Activated T-helper 17 cell treated with anti-CD3 and anti-CD28 coated beads, Interleukin-2, amount 50 U/mL, for 72 hours (primary cell): ENCODE data around the gene SLCO4A1. TPM values are rescaled to one million over a fixed set of nuclear protein-coding genes. Genes with fewer than 3 reads are reported as not detected.
A peak's percentile ranks its signal among the peaks of the same experiment; 100 is the strongest.

Experiments
- ATAC-seq: fragments of 150-1000 bp; cut with Tn5 transposase; replicated peaks from 2 replicates; pipeline ENCODE4 v1.10.0; 2021; ENCODE audit warnings: mild to moderate bottlenecking, moderate library complexity
- H3K27ac Mint-ChIP-seq: one replicate; pipeline ENCODE4 v1.8.0; 2022; ENCODE audit warnings: mixed read lengths
- H3K27me3 Mint-ChIP-seq: one replicate; pipeline ENCODE4 v1.8.0; 2022; ENCODE audit warnings: mixed read lengths
- H3K36me3 Mint-ChIP-seq: one replicate; pipeline ENCODE4 v1.8.0; 2022; ENCODE audit warnings: low read depth, mild to moderate bottlenecking, mixed read lengths
- H3K4me1 Mint-ChIP-seq: one replicate; pipeline ENCODE4 v1.8.0; 2022; ENCODE audit warnings: mixed read lengths
- H3K4me3 Mint-ChIP-seq: one replicate; pipeline ENCODE4 v1.8.0; 2022; ENCODE audit warnings: mild to moderate bottlenecking, mixed read lengths
- H3K9me3 Mint-ChIP-seq: one replicate; pipeline ENCODE4 v1.8.0; 2022; ENCODE audit warnings: mixed read lengths
- total RNA-seq, 2 donors: library from RNA; stranded (reverse); gene quantifications; one replicate each; pipeline ENCODE4 v1.2.3, GENCODE V29; 2022

SLCO4A1 gene
- total RNA-seq, 2 donors from 2014 or later: 41.1 to 53.6 TPM

- ATAC-seq: no peak
These were observed 68.0 kb downstream of the SLCO4A1 start for GRCh38 chr20:62710221-62710885.

GRCh38 chr20:62710886-62711702, 68.8 kb downstream of the SLCO4A1 start:
- Mint-ChIP-seq H3K27me3 (peaks cover 11% of the 10 kb centered on the region), H3K4me1 (peaks cover 6% of the 10 kb centered on the region)

More at GRCh38 chr20:62710221-62710885, 68.0 kb downstream of the SLCO4A1 start:
- H3K27ac Mint-ChIP-seq: no peak overlapping the region
- H3K4me3 Mint-ChIP-seq: no peak overlapping the region
- no peaks in the 10 kb centered on the region for H3K9me3 Mint-ChIP-seq
- peaks cover 11% of the 10 kb centered on the region for H3K27me3 Mint-ChIP-seq
- H3K36me3 Mint-ChIP-seq: no peaks in the 10 kb centered on the region
- H3K4me1 Mint-ChIP-seq: peaks cover 4% of the 10 kb centered on the region

GRCh38 chr20:62711703-62712101, 69.4 kb downstream of the SLCO4A1 start:
- Mint-ChIP-seq H3K4me3 (no peak overlapping the region), H3K4me1 (peaks cover 12% of the 10 kb centered on the region), H3K36me3 (no peaks in the 10 kb centered on the region), H3K27ac (no peak overlapping the region), H3K27me3 (peaks cover 11% of the 10 kb centered on the region), H3K9me3 (no peaks in the 10 kb centered on the region)
- no peak for ATAC-seq

More at GRCh38 chr20:62710886-62711702, 68.8 kb downstream of the SLCO4A1 start:
- Mint-ChIP-seq H3K27ac (no peak overlapping the region), H3K4me3 (no peak overlapping the region), H3K36me3 (no peaks in the 10 kb centered on the region), H3K9me3 (no peaks in the 10 kb centered on the region)
- ATAC-seq: peak; percentile 81

GRCh38 chr20:62712606-62713005, 70.3 kb downstream of the SLCO4A1 start:
- Mint-ChIP-seq H3K27me3 (peaks cover 11% of the 10 kb centered on the region), H3K36me3 (no peaks in the 10 kb centered on the region), H3K4me1 (peaks cover 12% of the 10 kb centered on the region), H3K4me3 (no peak overlapping the region), H3K9me3 (no peaks in the 10 kb centered on the region), H3K27ac (no peak overlapping the region)
- no peak for ATAC-seq

GRCh38 chr20:62714006-62714405, 71.7 kb downstream of the SLCO4A1 start:
- H3K27ac Mint-ChIP-seq: no peak overlapping the region
- peaks cover 12% of the 10 kb centered on the region for H3K4me1 Mint-ChIP-seq
- no peak overlapping the region for H3K4me3 Mint-ChIP-seq
- peaks cover 6% of the 10 kb centered on the region for H3K27me3 Mint-ChIP-seq
- no peak for ATAC-seq
- H3K36me3 Mint-ChIP-seq: no peaks in the 10 kb centered on the region
- H3K9me3 Mint-ChIP-seq: no peaks in the 10 kb centered on the region

GRCh38 chr20:62714799-62715198, 72.5 kb downstream of the SLCO4A1 start:
- peaks cover 6% of the 10 kb centered on the region for H3K27me3 Mint-ChIP-seq
- H3K27ac Mint-ChIP-seq: no peak overlapping the region
- H3K4me3 Mint-ChIP-seq: no peak overlapping the region
- H3K4me1 Mint-ChIP-seq: peaks cover 12% of the 10 kb centered on the region
- no peaks in the 10 kb centered on the region for H3K36me3 Mint-ChIP-seq
- no peak for ATAC-seq
- H3K9me3 Mint-ChIP-seq: no peaks in the 10 kb centered on the region

GRCh38 chr20:62715201-62715600, 72.9 kb downstream of the SLCO4A1 start:
- Mint-ChIP-seq H3K27me3 (peaks cover 4% of the 10 kb centered on the region), H3K27ac (no peak overlapping the region)

GRCh38 chr20:62716198-62716940, 74.1 kb downstream of the SLCO4A1 start:
- ATAC-seq: peak; percentile 63
- Mint-ChIP-seq H3K27ac (peak overlapping the region; percentile 52), H3K9me3 (peaks cover 6% of the 10 kb centered on the region), H3K36me3 (no peaks in the 10 kb centered on the region), H3K4me3 (peak overlapping the region; percentile 51), H3K4me1 (peaks cover 14% of the 10 kb centered on the region), H3K27me3 (no peaks in the 10 kb centered on the region)

More at GRCh38 chr20:62715201-62715600, 72.9 kb downstream of the SLCO4A1 start:
- no peak for ATAC-seq
- Mint-ChIP-seq H3K9me3 (no peaks in the 10 kb centered on the region), H3K4me3 (no peak overlapping the region), H3K36me3 (no peaks in the 10 kb centered on the region), H3K4me1 (peaks cover 12% of the 10 kb centered on the region)

- no peak for ATAC-seq
- Mint-ChIP-seq H3K27me3 (no peaks in the 10 kb centered on the region), H3K27ac (no peak overlapping the region), H3K4me1 (peaks cover 19% of the 10 kb centered on the region), H3K4me3 (no peak overlapping the region), H3K36me3 (no peaks in the 10 kb centered on the region), H3K9me3 (peaks cover 12% of the 10 kb centered on the region)
These were observed 74.6 kb downstream of the SLCO4A1 start for GRCh38 chr20:62716941-62717310.

GRCh38 chr20:62717933-62718332, 75.6 kb downstream of the SLCO4A1 start:
- no peak for ATAC-seq
- Mint-ChIP-seq H3K4me1 (peaks cover 25% of the 10 kb centered on the region), H3K27ac (no peak overlapping the region), H3K27me3 (no peaks in the 10 kb centered on the region), H3K36me3 (no peaks in the 10 kb centered on the region), H3K4me3 (no peak overlapping the region), H3K9me3 (peaks cover 12% of the 10 kb centered on the region)

GRCh38 chr20:62718546-62718945, 76.2 kb downstream of the SLCO4A1 start:
- Mint-ChIP-seq H3K4me3 (no peak overlapping the region), H3K27ac (no peak overlapping the region), H3K36me3 (no peaks in the 10 kb centered on the region), H3K4me1 (peaks cover 25% of the 10 kb centered on the region), H3K27me3 (no peaks in the 10 kb centered on the region), H3K9me3 (peaks cover 12% of the 10 kb centered on the region)
- no peak for ATAC-seq

- no peak overlapping the region for H3K27ac Mint-ChIP-seq
- no peaks in the 10 kb centered on the region for H3K27me3 Mint-ChIP-seq
- no peaks in the 10 kb centered on the region for H3K36me3 Mint-ChIP-seq
- peaks cover 12% of the 10 kb centered on the region for H3K9me3 Mint-ChIP-seq
- H3K4me1 Mint-ChIP-seq: peaks cover 25% of the 10 kb centered on the region
- ATAC-seq: no peak
- H3K4me3 Mint-ChIP-seq: no peak overlapping the region
These were observed 77.1 kb downstream of the SLCO4A1 start for GRCh38 chr20:62719250-62719935.
